DMS 273 (cell line): ENCODE results near the gene KIF5A.
"Not testable (repeated sequence)": the region's sequence is repeated elsewhere in the genome, so short reads cannot be mapped to it uniquely, and the experiment has no call there.

Experiments used
- DNase-seq: peaks from one replicate; lab custom pipeline; 2025; ENCODE audit not compliant: unreplicated experiment; lab: John Stamatoyannopoulos, UW

The KIF5A gene

GRCh38 chr12:57549909-57550640 is at the start of gene KIF5A:
Gene KIF5A (plus strand): TSS chr12:57550044. CDS start chr12:57550272, 228 bp downstream.
- peak; percentile 74 for DNase-seq

- no peak for DNase-seq
Observed at GRCh38 chr12:57500213-57500612, 49.6 kb upstream of the KIF5A start.

- not testable (repeated sequence) for DNase-seq
Observed at GRCh38 chr12:57502311-57502969, 47.4 kb upstream of the KIF5A start.

- not testable (repeated sequence) for DNase-seq
Observed at GRCh38 chr12:57506541-57506940, 43.3 kb upstream of the KIF5A start.

- not testable (repeated sequence) for DNase-seq
Observed at GRCh38 chr12:57507796-57508195, 42.0 kb upstream of the KIF5A start.

GRCh38 chr12:57511161-57511560 is 38.7 kb upstream of the KIF5A start:
- DNase-seq: no peak

GRCh38 chr12:57511588-57512325 is 38.1 kb upstream of the KIF5A start:
- no peak for DNase-seq

- no peak for DNase-seq
Observed at GRCh38 chr12:57512665-57513064, 37.2 kb upstream of the KIF5A start.

- no peak for DNase-seq
Observed at GRCh38 chr12:57513266-57513665, 36.6 kb upstream of the KIF5A start.

- not testable (repeated sequence) for DNase-seq
Observed at GRCh38 chr12:57513677-57514076, 36.2 kb upstream of the KIF5A start.

- DNase-seq: not testable (repeated sequence)
Observed at GRCh38 chr12:57514246-57514645, 35.6 kb upstream of the KIF5A start.

GRCh38 chr12:57514720-57515407 is 35.0 kb upstream of the KIF5A start:
- DNase-seq: peak; percentile 15

- no peak for DNase-seq
Observed at GRCh38 chr12:57515408-57515933, 34.4 kb upstream of the KIF5A start.

GRCh38 chr12:57515934-57516541 is 33.8 kb upstream of the KIF5A start:
- no peak for DNase-seq

- DNase-seq: no peak
Observed at GRCh38 chr12:57516617-57517153, 33.2 kb upstream of the KIF5A start.

- peak; percentile 29 for DNase-seq
Observed at GRCh38 chr12:57517187-57517586, 32.7 kb upstream of the KIF5A start.

- DNase-seq: not testable (repeated sequence)
Observed at GRCh38 chr12:57517718-57518117, 32.1 kb upstream of the KIF5A start.

GRCh38 chr12:57518176-57518919 is 31.5 kb upstream of the KIF5A start:
- DNase-seq: no peak
